Body of pancreas (tissue), 4 donors: ENCODE results near the gene SLC24A3.

Source experiments
- CTCF ChIP-seq, 7 experiments: fragments of 450-650 bp in 4 of 7; fragments of 200-600 bp in 3 of 7; sonication (generic) in 3 of 7; IDR thresholded peaks; one replicate each; pipeline ENCODE4 v1.5.1; 2016 to 2019; ENCODE audit warnings: antibody characterized with exemption in 7 of 7
- POLR2A ChIP-seq, 3 donors: fragments of 450-650 bp; IDR thresholded peaks; one replicate each; pipeline ENCODE4 v1.6.1; 2016; ENCODE audit warnings: antibody characterized with exemption in 3 of 3, mild to moderate bottlenecking in 2 of 3

GRCh38 chr20:19682249-19682648 lies 469.8 kb downstream of the SLC24A3 start:
- TF ChIP-seq CTCF (IDR thresholded peaks at IDR 0.05) (no peak), POLR2A (IDR thresholded peaks at IDR 0.05) (no peak)
